NCI-H1105 treated with DMSO at 0.1 percent for 48 hours (cell line): ENCODE data around the gene PIWIL4.
"Not testable (repeated sequence)": the region's sequence is repeated elsewhere in the genome, so short reads cannot be mapped to it uniquely, and the experiment has no call there.

Experiments
- DNase-seq: peaks from one replicate; lab custom pipeline; 2025; lab: John Stamatoyannopoulos, UW

The PIWIL4 gene

GRCh38 chr11:94638301-94638901 lies 71.2 kb downstream of the PIWIL4 start:
- no peak for DNase-seq

DNA sequence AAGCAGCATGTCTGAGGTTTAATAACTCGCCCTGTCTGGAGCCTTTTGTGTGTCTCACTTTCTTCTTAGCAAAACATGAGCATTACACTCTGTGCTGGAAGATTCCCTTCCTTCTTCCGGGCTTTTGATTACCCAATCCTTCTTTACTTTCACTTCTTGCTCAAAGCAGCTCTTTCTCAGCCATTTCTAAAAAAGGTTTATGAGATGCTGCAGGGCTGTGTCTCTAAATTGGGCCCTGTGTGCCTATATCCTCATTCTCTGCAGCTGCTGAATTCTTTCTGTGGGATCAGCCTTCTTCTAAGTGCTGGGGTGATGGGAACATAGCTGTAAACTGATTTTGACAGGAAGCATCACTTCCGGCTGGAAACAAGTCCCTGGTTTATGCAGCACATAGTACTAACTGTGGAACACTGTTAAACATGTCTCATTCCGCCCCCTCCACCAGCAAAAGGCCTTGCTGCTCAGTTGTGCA lies 71.8 kb downstream of the PIWIL4 start:
- no peak for DNase-seq

- DNase-seq: no peak
Observed at GRCh38 chr11:94639901-94640721, 72.9 kb downstream of the PIWIL4 start.

DNA sequence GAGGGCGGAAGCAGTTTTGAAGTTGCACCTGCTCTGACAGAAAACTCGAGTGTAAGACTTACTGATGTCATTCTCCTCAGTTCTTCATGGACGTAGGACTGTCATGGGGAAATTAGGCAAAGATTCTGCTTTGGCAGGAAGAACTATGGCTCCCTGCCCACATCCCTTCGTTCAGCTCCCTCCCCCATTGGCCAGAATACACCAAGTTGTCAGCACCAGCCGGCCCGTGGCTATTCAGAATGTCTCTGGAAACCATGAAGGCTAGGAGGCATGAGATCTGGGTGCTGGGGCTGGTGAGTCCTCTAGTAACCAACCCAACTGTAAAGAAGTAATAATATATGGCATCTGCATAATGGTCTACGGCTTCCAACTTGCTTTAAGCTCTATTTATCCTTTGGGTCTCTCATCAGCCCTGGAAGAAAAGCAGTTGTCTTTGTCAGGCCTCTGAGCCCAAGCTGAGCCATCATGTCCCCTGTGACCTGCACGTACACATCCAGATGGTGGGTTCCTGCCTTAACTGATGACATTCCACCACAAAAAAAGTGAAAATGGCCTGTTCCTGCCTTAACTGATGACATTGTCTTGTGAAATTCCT lies 74.1 kb downstream of the PIWIL4 start:
- no peak for DNase-seq

DNA sequence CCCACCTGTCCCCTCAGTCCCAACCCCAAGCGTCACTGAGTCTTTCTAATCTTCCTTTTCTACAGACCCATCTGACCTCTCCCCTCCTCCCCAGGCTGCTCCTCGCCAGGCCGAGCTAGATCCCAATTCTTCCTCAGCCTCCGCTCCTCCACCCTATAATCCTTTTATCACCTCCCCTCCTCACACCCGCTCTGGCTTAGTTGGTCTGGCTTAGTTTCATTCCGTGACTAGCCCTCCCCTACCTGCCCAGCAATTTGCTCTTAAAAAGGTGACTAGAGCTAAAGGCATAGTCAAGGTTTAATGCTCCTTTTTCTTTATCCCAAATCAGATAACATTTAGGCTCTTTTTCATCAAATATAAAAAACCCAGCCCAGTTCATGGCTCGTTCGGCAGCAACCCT lies 76.0 kb downstream of the PIWIL4 start:
- DNase-seq: not testable (repeated sequence)

DNA sequence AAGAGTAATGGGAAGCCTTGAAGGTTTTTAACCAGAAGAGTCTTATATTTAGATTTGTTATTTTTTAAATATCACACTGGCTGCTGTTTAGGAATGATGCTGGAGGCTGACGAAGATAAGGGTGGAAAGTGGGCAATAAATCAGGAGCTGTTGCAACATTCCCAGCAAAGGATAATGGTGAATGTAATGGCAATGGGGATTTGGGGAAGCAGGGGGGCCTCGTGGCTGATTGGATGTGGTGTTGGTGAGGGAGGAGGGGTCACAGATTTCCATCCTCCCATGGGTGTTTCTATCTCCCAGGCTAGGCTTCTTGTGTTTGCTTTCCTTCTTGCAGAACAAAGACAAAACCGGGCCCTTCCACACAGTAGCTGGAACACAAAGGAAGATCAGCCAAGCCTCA lies 80.8 kb downstream of the PIWIL4 start:
- DNase-seq: no peak

GRCh38 chr11:94648789-94649188 lies 81.6 kb downstream of the PIWIL4 start:
- no peak for DNase-seq

GRCh38 chr11:94649254-94649653 lies 82.1 kb downstream of the PIWIL4 start:
- no peak for DNase-seq

DNA sequence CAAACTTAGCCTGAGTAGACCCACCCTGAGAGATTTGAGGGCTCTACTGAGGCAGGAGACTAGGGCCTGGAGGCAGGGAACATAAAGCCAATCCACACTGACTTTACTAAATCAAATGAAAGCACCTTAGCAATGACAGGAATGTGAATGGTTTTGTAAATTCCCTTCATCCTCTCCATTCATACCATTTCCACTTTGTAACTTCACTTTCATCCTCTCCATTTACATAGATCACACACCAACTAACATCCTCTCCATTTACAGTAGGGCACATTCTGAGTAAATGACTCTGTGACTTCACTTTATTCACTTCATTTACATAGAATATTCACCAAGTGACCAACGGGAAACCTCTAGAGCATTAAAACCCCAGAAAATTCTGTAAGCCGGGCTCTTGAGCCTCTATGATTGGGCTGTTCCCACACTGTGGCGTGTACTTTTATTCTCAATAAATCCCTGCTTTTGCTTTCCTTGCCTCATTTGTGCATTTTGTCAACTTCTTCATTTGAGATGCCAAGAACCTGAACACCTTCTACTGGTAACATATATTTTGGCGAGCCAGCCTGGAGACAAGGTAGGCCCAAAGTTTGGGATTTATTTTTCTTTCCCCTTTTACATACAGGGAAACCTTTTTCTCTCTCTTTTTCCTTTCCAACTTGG lies 82.9 kb downstream of the PIWIL4 start:
- DNase-seq: no peak

DNA sequence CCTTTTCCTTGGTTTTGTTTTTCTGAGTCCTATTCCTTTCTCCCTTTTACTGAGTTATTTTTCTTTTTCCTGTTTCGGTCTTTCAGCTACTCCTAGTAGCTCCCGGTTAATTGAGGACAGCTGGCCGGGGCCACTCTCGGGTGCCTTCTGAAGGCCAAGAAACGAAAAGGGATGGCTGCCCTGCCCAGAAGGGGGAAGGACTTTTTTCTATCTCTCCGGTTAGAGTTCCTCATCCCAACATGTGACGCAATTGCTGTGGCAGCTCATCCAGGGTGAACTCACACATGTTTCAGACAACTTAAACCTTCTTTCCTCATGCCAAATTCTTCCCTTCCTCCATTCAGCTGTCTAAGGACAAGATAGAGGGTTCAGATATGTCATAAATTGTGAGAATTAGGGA lies 83.6 kb downstream of the PIWIL4 start:
- DNase-seq: no peak

DNA sequence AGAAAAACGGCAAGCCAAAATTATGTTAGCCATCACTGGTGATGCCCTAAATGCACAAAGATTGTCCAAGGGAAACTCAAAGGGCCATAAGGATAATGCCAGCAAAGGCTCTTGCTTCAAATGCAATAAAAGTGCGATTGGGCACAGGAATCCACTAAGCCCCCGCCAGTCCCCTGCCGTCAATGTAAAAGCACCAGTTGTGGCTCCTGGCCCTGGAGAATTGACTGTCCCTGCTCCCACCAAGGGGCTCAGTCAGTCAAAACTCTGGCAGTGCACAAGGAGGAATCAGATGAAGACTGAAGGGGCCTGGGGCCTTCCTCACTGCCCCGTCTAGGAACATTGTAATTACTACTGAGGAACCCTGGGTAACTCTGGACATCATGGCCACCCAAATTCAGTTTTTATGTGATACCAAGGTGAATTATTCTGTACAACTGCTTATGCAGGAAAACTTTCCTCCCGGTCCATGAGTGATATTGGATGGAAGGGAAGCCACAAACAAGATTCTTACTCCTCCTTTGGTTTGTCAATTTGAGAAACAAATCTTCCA lies 85.6 kb downstream of the PIWIL4 start:
- DNase-seq: no peak

DNA sequence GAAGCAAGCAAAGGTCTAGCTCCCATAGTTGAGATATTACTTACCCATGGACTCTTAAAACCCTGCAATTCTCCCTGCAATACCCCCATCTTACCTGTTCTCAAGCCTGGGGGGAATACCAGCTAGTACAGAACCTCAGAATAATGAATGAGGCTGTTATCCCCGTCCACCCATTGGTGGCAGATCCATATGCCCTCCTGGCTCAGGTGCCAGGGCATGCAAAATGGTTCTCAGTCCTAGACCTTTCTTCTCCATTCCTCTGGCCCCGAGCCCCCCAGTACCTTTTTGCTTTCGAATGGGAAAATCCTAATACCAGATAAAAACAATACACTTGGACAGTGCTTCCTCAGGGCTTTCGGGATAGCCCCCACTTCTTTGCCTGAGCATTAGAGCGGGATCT lies 86.4 kb downstream of the PIWIL4 start:
- no peak for DNase-seq

DNA sequence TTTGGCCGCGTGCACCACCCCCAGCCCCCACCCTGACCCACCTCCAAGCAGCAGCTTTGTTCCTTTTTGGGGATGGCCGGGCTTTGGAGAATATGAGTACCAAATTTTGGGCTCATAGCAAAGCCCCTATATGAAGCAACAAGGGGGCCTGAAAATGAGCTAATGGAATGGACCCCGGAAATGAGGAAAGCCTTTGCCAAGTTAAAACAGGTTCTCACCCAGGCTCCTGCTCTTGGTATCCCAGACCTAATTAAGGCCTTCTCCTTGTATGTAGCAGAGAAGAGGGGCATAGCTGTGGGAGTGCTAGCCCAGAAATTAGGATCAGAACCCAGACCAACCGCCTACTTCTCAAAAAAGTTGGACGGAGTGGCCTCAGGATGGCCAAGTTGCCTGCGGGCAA lies 87.0 kb downstream of the PIWIL4 start:
- DNase-seq: no peak

GRCh38 chr11:94655291-94655690 lies 88.1 kb downstream of the PIWIL4 start:
- no peak for DNase-seq

- no peak for DNase-seq
Observed at GRCh38 chr11:94655956-94656355, 88.8 kb downstream of the PIWIL4 start.

GRCh38 chr11:94656968-94657367 lies 89.8 kb downstream of the PIWIL4 start:
- DNase-seq: no peak

GRCh38 chr11:94657629-94658028 lies 90.5 kb downstream of the PIWIL4 start:
- no peak for DNase-seq

DNA sequence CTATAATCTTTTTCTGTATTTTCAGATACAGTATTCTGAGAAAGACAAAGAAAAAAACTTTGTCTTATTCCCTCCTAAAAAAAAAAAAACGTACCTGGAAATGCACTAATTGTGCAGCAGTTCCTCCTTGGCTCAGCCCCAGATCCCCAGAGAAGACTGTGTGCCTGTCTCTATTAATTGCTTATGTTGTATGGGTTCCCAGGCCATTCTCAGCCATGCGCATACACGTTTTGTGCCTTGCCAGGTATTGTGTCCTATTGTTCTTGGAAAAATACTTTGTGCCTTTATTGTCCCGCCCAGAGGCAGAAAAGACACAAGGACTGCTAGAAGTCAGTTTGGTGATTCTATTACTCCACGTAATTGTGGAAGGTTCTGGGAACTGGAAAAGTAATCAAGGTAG lies 91.2 kb downstream of the PIWIL4 start:
- peak; percentile 28 for DNase-seq

- DNase-seq: no peak
Observed at GRCh38 chr11:94658888-94659287, 91.7 kb downstream of the PIWIL4 start.

DNA sequence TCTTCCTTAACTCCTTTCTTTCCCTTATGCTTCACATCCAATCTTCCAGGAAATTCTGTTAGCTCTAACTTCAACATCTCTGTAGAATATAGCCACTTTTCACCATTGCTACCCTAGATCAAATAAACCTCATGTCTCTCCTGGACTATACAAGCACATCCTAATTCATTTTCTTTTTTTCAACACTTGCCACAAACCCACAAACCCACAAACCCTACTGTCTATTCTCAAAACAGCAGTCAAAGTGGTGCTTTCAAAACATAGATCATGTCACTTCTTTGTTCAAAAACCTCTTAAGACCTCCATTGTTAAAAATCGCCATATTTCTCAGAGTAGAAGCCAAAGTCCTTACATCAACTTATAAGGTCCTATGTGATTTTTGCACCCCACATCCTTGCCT lies 94.3 kb downstream of the PIWIL4 start:
- no peak for DNase-seq

- no peak for DNase-seq
Observed at GRCh38 chr11:94662065-94662779, 95.1 kb downstream of the PIWIL4 start.
